Stimulated activated CD4-positive, alpha-beta T cell treated with anti-CD3 and anti-CD28 coated beads, Interleukin-4, amount 100 ng/mL, for 1 hour (primary cell): Measurements from ENCODE around the gene MYO1B.

ENCODE experiments used
- DNase-seq: peaks from one replicate; pipeline ENCODE4 v3.0.0-alpha.2; 2020

Gene MYO1B

DNA sequence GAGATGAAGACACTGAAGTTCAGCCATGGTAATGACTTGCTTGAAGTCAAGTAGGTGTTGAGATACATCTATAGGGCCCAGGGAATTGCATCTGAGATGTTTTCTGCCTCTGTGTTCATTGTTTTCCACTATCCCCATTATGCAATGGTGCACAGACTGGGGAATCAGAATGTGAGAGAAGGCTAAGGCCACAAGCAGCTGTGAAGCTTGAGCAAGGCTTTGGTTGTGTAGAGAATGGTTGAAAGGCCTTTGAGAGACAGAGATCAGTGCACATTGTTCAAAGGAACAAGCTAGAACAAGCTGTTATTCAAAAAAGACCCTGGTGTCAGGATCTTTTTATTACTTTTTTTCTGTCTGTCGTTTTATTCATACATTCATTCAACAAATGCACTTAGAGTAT is 82.3 kb downstream of the MYO1B start:
- DNase-seq = no peak

DNA sequence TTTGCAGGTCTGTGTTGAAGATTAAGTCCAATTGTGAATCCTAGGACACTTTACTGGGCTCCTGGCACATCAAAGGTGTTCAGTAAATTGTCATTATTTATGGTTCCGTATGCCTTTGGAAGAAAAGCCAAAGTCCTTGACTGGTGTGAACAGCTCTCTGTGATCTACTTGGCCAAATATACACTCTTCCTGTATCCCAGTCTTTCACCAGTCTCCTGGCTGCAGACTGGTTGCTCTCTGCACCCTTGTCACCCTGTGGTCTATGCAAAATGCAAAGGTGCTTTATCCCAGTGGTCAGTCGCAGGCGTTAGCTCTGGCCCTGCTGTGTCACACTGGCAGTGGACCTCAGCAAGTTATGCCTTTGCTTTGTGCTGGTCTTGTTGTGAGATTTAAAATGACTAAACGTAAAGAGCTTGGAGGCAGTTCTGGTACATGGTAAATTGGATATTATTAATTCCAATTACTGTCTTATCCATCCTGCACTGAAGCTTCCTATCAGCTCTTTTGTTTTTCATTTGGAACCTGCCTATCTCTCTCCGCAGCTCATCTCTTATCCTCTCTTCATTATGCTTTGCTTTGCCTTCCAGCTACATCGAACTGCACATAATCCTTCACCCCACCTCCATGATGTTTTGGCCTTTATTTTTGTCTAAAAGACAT is 83.1 kb downstream of the MYO1B start:
- DNase-seq = no peak

DNA sequence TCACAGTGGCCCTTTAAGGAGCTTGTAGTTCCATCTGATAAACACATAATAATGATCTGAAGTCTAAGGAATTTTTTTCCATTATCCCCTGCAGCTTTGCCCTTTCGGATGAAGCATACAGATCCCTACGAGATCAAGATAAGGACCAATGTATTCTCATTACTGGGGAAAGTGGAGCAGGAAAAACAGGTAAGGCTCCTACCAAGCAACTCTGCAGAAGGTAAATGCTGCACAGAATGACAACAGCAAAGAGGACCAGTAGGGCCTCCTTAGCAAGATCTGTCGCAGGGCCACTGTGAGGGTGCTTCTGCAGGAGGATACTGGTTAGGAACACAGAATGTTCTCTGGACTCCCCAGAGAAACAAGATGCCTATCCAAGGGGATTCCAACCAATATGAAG is 84.6 kb downstream of the MYO1B start:
- DNase-seq = no peak

DNA sequence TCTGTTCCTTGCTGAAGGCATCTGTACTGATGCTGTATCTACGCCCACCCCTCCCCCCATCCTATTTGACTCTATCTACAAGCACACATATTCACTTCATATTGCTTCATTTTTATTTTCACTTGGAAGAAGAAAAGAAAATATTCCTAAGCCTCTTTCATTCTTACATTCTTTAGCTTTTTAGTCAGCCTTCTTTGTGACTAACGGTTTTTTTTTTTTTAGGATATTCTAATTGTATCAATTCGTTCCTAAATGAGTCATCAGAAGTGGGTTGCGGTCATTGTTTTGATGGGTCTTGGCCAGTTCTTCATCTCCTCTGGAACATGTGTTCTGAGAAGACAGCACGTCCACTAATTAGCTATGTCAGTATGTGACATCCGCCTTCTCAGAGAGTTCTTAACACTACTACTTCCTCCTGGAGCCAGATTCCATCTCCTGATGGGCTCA is 88.7 kb downstream of the MYO1B start:
- DNase-seq = no peak

DNA sequence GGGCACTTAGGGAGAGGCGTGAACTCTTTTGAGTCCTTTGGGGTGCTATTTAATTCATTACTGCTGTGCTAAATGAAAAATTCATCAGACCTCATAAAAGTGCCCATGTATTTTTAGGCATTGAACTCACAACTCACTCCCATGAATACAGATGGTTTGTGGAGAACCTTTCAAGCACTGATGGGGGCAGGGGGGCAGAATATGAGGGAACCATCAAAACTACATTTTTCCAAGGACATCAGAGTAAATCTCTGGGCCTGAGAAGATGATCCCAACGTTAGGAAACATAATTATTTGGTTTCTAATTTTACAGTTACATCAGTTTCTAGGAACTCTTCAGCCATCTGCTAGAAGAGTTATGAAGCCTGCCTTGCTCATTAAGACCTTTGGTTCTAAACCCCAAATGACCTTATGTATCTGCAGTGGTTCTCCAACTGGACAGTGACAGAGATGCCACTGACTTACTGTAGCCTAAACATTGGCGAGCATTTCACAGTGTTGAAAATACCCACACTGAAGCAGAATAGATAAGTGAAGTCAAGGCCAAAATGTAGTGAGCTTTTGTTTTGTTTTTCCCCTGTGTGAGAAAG is 90.8 kb downstream of the MYO1B start:
- DNase-seq = no peak

DNA sequence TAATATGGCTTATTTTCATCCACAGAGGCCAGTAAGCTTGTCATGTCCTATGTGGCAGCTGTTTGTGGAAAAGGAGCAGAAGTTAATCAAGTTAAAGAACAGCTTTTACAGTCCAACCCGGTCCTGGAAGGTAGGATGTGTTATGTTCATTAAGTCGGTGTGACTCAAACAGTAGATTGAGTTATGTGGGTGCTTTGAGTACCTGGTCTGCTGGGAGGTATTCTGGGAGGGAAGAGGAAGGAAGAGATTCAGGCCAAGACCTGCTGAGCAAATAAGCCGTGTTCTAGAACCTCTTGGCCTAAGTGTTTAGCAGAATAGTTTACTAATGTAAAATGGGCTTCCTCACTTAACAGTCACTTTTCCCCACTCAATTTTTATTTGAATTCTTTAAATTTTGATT is 96.2 kb downstream of the MYO1B start:
- no peak for DNase-seq

DNA sequence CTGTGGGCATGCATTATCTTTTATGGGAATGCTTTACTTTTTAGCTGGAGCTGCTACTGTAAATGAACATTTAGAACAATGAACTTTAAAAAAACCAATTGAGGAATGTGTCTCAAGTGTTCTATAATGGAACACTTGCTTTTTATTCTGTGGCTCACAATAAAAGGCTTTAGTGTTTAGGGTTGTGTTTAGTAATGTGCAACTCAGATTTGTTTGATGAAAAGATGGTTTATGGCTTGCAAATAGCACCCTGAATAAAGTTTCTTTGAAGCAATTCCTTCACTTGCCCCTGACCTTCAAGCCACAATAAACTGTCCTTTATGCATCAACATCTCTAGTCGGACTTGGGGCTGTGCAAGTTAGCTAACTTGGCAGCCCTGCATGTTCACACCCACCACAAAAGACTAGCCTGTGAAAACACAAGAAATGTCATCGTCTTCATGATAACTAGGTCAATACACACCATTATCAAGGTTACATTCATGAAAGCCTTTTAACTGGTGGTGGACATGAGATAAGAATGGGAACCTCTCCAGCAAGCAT is 98.7 kb downstream of the MYO1B start:
- no peak for DNase-seq

DNA sequence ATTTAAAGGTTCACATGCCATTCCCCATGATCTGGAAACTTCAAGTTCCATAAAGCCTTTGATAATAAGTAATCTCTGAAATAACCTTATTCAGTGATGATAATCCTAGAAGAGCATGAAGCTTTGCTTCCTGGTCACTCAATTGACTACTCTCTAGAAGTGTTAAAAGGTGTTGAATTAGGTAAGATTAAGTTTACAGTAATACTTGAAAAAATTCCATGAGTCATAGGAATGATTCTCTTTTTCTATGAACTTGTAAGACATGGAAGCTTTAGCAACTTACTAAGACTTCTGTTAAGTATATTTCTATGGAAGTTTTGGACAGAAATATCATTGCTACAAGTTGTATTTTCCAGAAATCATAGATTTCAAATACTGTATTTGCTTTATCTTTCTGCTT is 100.6 kb downstream of the MYO1B start:
- DNase-seq = no peak

DNA sequence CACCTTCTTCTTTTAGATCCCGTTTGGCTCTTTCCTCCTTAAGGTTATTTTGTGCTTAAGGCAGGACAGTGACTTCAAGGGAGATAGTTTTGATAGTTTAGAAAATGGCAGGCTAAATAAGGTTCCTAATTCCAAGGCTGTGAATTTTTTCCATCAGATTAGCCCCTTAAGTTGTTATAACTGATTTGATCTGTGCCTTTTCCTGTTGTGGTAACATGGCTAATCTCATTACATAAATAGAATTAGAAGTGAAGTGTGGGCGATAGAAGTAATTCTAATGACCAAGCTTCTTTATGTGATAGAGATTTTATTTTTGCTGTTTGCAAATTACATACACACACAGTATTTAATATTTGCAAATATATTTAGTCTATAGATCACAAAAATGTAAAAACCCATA is 102.0 kb downstream of the MYO1B start:
- DNase-seq = no peak

DNA sequence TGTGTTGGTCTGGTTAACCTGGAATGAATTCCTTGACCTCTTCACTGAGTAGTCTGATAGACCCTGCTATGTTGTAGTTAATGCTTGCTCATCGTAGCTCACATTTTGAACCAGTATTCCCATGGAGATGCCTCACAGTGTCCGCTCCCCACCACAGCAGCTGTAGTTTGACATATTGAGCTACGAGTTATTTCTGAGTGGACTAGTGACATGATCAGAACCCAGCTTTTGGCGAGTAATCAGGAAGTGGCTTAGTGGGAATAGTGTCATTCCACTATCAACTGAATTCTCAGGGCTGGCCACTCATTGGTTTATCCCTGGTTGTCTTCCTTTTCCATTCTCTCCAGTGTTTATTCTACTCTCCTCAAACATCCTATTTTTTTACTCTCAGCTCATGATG is 102.7 kb downstream of the MYO1B start:
- no peak for DNase-seq

DNA sequence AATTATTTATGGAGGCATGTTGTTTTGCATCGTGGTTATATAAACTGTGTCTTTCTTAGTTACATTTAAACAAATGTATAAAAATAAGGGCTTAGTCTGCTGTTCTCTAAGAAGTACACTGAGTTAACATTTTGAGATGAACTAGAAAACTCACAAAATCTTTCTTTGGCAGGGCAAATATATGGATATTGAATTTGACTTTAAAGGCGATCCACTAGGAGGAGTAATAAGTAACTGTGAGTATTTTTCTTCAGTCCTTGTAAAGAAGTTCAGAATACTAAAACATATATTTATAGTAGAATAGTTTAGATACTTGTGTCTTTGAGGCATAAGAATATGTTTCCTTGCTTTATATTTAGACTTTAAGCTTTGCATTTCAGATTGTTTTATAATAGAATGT is 104.8 kb downstream of the MYO1B start:
- DNase-seq = no peak

DNA sequence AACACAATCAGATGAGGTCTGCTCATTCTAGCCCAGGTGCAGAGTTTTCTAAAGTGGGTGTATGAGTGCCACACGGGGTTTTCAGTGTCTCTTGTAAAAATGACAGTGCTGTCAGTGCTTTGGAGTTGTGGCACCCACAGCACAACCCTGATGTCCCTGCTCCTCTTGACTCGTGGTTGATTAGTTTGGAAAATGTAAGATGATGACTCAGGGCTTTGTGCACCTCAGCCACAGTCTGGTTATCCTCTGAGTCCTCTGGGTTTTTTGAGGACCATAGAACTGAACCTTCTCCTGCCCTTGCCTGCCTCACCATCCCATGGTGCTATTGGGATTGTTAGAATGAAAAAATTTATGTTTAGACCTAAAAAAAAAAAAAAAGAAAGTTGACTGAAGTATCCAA is 105.6 kb downstream of the MYO1B start:
- DNase-seq = no peak

DNA sequence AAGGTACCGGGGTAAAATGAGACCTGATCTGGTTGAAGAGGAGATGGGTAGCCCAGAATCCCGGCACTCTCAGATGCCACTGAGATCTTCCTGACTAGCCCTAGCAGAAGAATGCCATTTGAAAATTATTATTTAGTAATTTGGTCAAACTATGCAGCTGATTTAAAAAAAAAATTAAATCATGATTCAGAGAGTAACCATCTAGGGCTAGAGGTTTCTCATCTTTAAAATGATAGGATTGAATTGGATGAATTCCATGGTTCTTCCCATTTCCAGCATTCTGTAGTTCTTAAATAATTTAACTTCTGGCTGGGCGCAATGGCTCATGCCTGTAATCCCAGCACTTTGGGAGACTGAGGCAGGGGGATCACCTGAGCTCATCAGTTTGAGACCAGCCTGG is 106.1 kb downstream of the MYO1B start:
- no peak for DNase-seq

DNA sequence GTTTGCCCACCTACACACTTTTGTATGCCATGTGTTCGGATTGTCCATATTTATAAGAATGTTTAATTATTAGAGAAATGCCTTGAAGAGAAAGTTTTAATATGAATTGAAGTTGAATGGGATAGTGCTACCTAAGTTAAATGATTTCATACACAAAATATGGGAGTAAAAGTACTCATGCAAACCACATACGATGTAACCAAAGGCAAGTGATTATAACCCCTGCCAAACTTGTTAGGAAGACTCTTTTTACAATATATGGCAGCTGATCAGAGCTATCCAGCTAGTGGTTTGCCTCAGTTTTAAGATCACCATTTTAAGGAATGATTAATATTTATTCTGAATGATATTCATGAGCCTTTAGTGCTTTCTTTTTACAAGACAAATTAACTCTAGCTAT is 106.7 kb downstream of the MYO1B start:
- no peak for DNase-seq

DNA sequence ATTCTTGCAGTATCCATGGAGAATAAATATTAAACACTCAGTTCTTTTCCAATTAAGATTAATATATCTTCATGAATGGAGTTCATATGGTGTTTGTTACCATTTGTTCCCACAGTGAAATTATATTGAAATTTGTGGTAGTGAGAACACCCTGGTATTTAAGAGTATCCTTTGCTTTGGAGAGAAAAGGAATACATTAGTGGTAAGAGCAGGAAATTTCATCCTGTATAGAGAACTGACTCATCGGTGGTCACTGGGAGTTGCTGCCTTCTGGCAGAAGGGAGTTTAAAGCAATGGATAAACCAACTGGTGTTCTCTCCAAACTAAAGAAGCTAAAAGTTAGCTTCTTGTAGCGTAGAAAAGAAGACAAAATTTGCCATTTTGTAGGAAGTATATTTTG is 107.3 kb downstream of the MYO1B start:
- DNase-seq = no peak

DNA sequence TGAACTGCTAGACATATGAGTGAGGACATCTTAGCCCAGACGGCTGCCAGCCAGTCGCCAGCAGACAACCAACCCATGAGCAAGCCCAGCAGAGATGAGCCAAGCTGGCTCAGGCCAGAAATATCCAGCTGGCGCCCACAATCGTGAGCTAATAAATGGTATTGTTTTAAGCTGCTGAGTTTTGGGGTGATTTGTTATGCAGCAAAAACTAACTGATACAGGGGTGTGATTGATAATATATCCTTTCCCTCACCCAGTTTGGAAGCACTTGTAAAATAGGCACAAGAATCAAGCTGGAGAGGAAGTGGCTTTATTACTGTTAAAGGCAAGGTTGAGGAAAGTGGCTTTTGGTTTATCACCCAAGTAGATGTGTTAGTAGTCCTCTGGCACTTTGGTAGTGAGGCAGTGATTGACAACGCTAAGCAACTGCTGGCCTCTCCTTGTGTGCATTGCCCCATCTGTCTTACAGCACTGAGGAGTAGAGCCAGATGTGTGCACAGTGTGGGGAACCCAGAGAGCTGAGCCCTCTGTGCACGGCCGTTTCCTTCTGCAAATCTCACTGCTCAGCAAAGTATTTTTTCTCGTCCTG is 110.1 kb downstream of the MYO1B start:
- DNase-seq = no peak

DNA sequence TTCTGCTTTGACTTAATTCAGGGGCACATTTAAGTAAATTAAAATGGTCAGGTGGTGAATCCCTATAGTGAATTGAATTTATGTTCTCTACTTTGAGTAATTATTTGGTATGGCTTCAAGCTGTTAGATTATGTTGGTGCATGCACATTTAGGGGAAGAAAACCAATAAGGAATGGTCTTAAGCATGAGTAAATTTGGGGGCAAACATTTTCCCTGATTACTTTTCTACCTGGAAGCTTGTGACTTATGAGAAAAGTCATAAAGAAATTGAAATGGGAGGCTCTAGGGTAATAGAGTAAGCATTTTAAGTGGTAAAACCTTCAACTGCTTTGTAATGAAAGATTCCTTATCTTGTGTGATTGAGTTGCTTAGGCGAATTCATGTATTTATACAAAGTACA is 112.5 kb downstream of the MYO1B start:
- no peak for DNase-seq

DNA sequence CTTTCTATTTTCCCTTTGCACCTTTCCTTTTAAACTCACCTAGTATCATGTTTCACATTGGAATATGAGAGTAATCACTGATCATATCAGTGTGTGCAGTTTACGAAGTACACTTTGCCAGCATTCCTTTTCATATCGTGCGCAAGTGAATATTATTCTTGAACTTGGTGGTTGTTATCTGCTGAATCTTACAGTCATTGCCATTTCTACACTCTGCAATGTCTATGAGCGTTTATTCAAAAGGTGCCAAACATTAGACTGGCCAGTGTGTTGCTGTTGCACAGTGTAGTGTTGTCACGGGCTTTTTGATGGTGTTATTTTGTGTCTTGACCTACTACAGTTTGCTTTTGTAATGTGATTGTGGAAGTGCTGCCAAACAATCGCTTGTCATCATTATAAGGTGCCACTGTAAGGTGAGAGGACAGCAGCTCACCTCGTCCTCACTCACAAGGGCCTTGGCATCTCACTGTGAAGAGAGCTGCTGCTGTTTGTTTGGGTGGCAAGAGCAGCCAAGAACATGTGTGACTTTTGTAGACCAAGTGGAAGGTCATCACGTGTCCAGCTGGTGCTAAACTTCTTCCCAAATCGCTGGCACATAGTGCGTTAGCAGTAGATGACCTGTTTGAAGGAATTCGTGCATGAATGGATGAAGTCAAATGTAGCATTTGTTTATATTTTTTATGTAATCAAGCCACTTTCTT is 113.3 kb downstream of the MYO1B start:
- DNase-seq = no peak

DNA sequence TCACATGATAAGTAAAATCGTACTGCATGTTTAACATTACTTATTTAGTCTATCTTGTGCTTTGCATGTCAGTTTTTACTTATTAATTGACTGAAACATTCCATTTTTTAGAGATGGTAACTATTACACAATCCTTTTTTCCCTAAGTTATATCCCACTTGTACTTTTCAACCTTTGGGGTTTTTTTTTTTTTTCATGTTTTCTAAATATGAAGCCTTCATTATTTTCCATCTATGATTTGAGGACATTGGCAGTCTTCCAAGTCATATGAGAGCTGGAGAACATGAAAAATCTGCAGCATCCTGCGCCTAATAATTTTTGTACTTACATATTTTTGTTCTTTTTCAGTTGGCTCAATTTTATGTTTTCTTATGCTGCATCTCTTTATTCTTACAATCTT is 113.9 kb downstream of the MYO1B start:
- no peak for DNase-seq

DNA sequence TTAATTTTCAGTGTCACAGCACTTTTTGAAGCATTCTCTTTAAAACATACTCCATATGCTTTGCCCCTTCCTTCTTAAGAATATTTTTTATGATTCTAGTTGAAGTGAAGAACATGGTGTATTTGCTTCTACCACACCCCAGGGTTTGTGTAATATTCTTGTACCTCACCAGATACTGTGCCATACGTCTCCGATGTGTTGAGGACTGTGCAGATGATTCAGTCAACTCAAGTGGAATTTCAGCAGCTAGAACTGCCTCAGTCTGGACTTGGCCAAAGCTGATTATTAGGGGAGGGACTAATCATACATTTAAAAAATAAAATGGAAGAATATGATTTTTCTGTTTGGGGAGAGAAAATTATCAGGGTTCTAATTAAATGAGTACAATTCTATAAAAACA is 115.7 kb downstream of the MYO1B start:
- DNase-seq = no peak

DNA sequence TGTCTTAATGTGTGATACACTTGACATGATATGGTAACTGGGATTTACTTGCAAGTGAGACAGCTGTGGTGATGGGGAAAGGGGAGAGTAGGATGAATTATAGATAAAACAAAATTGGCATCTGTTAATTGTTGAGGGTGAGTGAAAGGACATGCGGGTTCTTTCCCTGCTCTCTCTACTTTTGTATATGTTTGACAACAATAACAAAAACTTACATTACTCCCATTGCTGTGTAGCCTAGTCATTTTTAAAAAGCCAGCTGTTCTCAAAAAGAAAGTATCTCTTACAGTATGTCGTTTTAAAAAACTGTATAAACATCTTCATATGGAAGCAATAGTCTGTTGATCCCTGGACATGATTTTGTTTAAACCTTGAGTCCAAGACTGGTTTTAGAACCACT is 117.6 kb downstream of the MYO1B start:
- DNase-seq = no peak

DNA sequence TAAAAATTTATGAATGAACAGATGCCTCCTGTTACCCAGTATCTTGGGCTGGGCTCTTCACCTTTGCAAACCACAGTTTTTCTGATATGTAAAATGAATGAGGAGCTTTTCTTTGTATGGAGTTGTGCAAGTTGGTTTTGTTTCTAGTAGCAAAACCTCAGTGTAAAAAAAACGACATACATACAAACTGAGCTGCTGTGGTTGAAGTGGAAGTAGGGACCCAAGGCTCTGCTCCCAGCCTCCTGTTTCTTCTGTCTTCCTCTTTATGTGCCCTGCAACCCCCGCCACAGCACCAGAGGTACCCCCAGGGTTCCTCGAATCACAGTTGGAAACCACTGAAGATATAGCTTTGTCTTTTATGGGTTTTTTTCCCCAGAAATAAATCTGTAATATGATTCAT is 118.1 kb downstream of the MYO1B start:
- DNase-seq = no peak

DNA sequence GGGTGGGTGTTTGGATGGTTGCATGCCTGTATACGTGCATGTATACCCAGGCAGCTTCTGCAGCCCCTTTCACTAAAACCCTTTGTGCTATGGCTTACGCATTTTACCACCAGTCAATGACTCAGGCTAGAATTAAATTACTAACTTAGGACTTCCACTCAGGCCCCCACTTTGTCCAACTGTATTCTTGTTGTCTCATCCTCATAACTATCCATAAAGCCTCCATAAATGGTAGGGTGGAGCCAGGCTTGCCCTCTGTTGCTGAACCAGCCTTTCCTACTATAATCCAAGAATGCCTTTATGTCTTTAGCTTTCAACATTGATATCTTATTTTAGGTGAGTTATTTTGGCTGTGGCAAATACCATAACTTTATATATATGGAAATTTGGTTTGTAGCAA is 119.9 kb downstream of the MYO1B start:
- no peak for DNase-seq

DNA sequence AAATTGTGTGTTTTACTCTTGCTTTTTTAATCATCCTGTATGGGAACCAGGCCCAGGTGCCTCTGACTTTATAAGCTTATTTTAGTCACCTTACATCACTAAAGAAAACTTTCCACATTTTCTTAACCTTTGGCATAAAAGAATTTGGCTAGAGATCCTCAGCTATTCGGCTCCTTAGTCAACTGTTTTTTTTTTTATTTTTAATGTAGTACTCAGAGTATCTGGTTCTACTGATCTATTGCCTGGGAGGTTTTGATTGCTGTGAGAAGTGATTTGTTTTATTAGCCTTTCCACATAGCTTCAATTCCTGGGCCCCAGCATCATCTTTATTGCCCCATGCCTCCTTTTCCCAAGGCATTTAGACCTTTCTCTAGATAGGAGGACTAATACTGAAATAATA is 121.0 kb downstream of the MYO1B start:
- DNase-seq = no peak
